ENCODE measurements around the gene SPOCK1.

Gene SPOCK1

GRCh38 chr5:137312011-137312410 lies 187.1 kb downstream of the SPOCK1 start:
- TF ChIP-seq CTCF (IDR thresholded peaks at IDR 0.05; ENCODE audit: control insufficient read depth, extremely low read depth, insufficient read depth), result no peak
- H3K4me3 ChIP-seq (ENCODE audit: low read depth, low read length), result no peak overlapping the region
- no peak for DNase-seq (ENCODE audit: low read depth)

GRCh38 chr5:137310051-137310730 lies 188.9 kb downstream of the SPOCK1 start:
- no peak overlapping the region for H3K4me3 ChIP-seq (ENCODE audit: low read depth, low read length)
- DNase-seq (ENCODE audit: low read depth), result no peak
- TF ChIP-seq CTCF (IDR thresholded peaks at IDR 0.05; ENCODE audit: control insufficient read depth, extremely low read depth, insufficient read depth), result no peak

GRCh38 chr5:137309290-137309689 lies 189.8 kb downstream of the SPOCK1 start:
- TF ChIP-seq CTCF (IDR thresholded peaks at IDR 0.05; ENCODE audit: control insufficient read depth, extremely low read depth, insufficient read depth), result no peak
- H3K4me3 ChIP-seq (ENCODE audit: low read depth, low read length), result no peak overlapping the region
- DNase-seq (ENCODE audit: low read depth), result no peak

GRCh38 chr5:137308311-137308710 lies 190.8 kb downstream of the SPOCK1 start:
- no peak overlapping the region for H3K4me3 ChIP-seq (ENCODE audit: low read depth, low read length)
- no peak for TF ChIP-seq CTCF (IDR thresholded peaks at IDR 0.05; ENCODE audit: control insufficient read depth, extremely low read depth, insufficient read depth)
- no peak for DNase-seq (ENCODE audit: low read depth)

GRCh38 chr5:137306903-137307302 lies 192.2 kb downstream of the SPOCK1 start:
- H3K4me3 ChIP-seq (ENCODE audit: low read depth, low read length), result no peak overlapping the region
- TF ChIP-seq CTCF (IDR thresholded peaks at IDR 0.05; ENCODE audit: control insufficient read depth, extremely low read depth, insufficient read depth), result no peak
- peak; percentile 89 for DNase-seq (ENCODE audit: low read depth)

- no peak for DNase-seq (ENCODE audit: low read depth)
- no peak overlapping the region for H3K4me3 ChIP-seq (ENCODE audit: low read depth, low read length)
- TF ChIP-seq CTCF (IDR thresholded peaks at IDR 0.05; ENCODE audit: control insufficient read depth, extremely low read depth, insufficient read depth), result no peak
Measured at GRCh38 chr5:137305971-137306602, 193.0 kb downstream of the SPOCK1 start.
